K562 treated with DMSO at 1 percent for 12 hours (cell line): Measurements from ENCODE around the gene MLNR. TPM values are rescaled to one million over a fixed set of nuclear protein-coding genes. Genes with fewer than 3 reads are reported as not detected.

Experiments
- total RNA-seq: library from RNA; unstranded; fragments of 300-600 nt; gene quantifications from 2 replicates; pipeline ENCODE4 v1.2.3, GENCODE V29; 2022; ENCODE audit not compliant: insufficient read depth

MLNR gene
- total RNA-seq: not detected in 2 replicates

GRCh38 chr13:49220036-49220855, at the start of gene MLNR:
Gene MLNR, plus strand, starts transcription at chr13:49220338. Its CDS starts 0 bp downstream, at chr13:49220338.

GRCh38 chr13:49247643-49248621, 27.8 kb downstream of the MLNR start, which contains the start of gene CDADC1:
Gene CDADC1, plus strand, starts transcription at chr13:49247925. Its CDS starts 113 bp downstream, at chr13:49248038.

Other genes starting within 250 kb of the MLNR start
- 4.8 and 22.2 TPM in 2 replicates for gene FNDC3A, start 244.4 kb upstream of the MLNR start, total RNA-seq
- gene CDADC1, start 27.6 kb downstream of the MLNR start, total RNA-seq: 4.8 and 20.4 TPM in 2 replicates
- gene CAB39L, start 223.7 kb downstream of the MLNR start, total RNA-seq: 1.1 and 1.3 TPM in 2 replicates
- gene SETDB2, start 223.9 kb downstream of the MLNR start, total RNA-seq: 2.9 and 3.6 TPM in 2 replicates